ENCODE results near the gene AIFM2.

DNA sequence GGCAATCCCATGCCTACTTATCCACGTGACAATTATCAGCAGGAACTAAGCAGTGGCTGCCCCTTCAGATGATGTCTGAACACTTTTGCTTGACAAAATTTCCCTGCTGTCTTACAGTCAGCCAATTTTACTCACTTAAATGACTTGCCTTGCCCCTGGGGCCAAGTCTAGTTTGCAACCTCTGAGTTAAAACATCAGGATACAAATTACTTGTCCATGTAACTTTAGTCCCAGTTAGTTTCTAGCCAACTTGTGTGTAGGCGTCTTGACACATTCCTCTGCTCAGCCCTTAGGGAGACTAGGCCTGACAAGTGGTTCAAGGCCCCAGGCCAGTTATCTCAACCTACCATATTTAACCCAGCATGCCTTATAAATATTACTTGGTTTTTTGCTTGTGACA is 25.5 kb upstream of the AIFM2 start:
- TF ChIP-seq, protein P1, sequence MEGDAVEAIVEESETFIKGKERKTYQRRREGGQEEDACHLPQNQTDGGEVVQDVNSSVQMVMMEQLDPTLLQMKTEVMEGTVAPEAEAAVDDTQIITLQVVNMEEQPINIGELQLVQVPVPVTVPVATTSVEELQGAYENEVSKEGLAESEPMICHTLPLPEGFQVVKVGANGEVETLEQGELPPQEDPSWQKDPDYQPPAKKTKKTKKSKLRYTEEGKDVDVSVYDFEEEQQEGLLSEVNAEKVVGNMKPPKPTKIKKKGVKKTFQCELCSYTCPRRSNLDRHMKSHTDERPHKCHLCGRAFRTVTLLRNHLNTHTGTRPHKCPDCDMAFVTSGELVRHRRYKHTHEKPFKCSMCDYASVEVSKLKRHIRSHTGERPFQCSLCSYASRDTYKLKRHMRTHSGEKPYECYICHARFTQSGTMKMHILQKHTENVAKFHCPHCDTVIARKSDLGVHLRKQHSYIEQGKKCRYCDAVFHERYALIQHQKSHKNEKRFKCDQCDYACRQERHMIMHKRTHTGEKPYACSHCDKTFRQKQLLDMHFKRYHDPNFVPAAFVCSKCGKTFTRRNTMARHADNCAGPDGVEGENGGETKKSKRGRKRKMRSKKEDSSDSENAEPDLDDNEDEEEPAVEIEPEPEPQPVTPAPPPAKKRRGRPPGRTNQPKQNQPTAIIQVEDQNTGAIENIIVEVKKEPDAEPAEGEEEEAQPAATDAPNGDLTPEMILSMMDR (IDR thresholded peaks at IDR 0.05; ENCODE audit: borderline replicate concordance, extremely low read depth, low read length, poor library complexity, severe bottlenecking): no peak
- TF ChIP-seq EZH2 (IDR thresholded peaks at IDR 0.05; ENCODE audit: borderline replicate concordance, low read depth, low read length, severe bottlenecking): no peak

All from DND-41 (cell line).